Measurements from ENCODE around the gene NAP1L4. TPM values are rescaled to one million over a fixed set of nuclear protein-coding genes. Genes with fewer than 3 reads are reported as not detected.

NAP1L4 gene
- polyA plus RNA-seq, 1 donor from 2014 or later, result 199 TPM

GRCh38 chr11:2898366-2899079 is 93.6 kb downstream of the NAP1L4 start:
- no peak for TF ChIP-seq EZH2 (IDR thresholded peaks at IDR 0.05; ENCODE audit: borderline replicate concordance, insufficient read depth, low read length, poor library complexity, severe bottlenecking)
- no peak for TF ChIP-seq EP300 (conservative IDR thresholded peaks at IDR 0.05; ENCODE audit: poor library complexity, severe bottlenecking)
- Histone ChIP-seq H3K9me3 (ENCODE audit: low read length) (no peaks in the 10 kb centered on the region), H3F3A (ENCODE audit: insufficient read depth, low read length, poor library complexity, severe bottlenecking) (no peaks in the 10 kb centered on the region), H3K9ac (ENCODE audit: low read length) (no peak overlapping the region), H3K4me2 (ENCODE audit: low read length) (no peak overlapping the region), H4K20me1 (ENCODE audit: insufficient read depth) (no peaks in the 10 kb centered on the region), H3K4me3 (ENCODE audit: low read length) (no peak overlapping the region), H3K27me3 (ENCODE audit: insufficient read depth, low read depth, low read length) (peaks cover 16% of the 10 kb centered on the region), H3K79me2 (replicated peaks; ENCODE audit: insufficient read depth, low read length) (no peaks in the 10 kb centered on the region), H3K9me2 (ENCODE audit: insufficient read depth, low read length) (no peaks in the 10 kb centered on the region), H3K27ac (ENCODE audit: low read length) (no peak overlapping the region), H2AFZ (ENCODE audit: low read depth, low read length) (no peak overlapping the region), H3K36me3 (ENCODE audit: insufficient read depth, low read length) (no peaks in the 10 kb centered on the region)

GRCh38 chr11:2897048-2897447 is 95.1 kb downstream of the NAP1L4 start:
- Histone ChIP-seq H4K20me1 (ENCODE audit: insufficient read depth) (no peaks in the 10 kb centered on the region), H3K27ac (ENCODE audit: low read length) (no peak overlapping the region), H3K4me3 (ENCODE audit: low read length) (no peak overlapping the region), H3K4me2 (ENCODE audit: low read length) (no peak overlapping the region), H3K79me2 (replicated peaks; ENCODE audit: insufficient read depth, low read length) (no peaks in the 10 kb centered on the region), H3K9ac (ENCODE audit: low read length) (no peak overlapping the region), H3K27me3 (ENCODE audit: insufficient read depth, low read depth, low read length) (peaks cover 5% of the 10 kb centered on the region), H3K36me3 (ENCODE audit: insufficient read depth, low read length) (no peaks in the 10 kb centered on the region), H3K9me2 (ENCODE audit: insufficient read depth, low read length) (no peaks in the 10 kb centered on the region), H3K9me3 (ENCODE audit: low read length) (no peaks in the 10 kb centered on the region), H2AFZ (ENCODE audit: low read depth, low read length) (no peak overlapping the region), H3F3A (ENCODE audit: insufficient read depth, low read length, poor library complexity, severe bottlenecking) (no peaks in the 10 kb centered on the region)
- no peak for TF ChIP-seq RAD21 (conservative IDR thresholded peaks at IDR 0.05)
- TF ChIP-seq SMC3 (conservative IDR thresholded peaks at IDR 0.05; ENCODE audit: poor library complexity), result no peak
- TF ChIP-seq POLR2AphosphoS5 (IDR thresholded peaks at IDR 0.05), result no peak
- no peak for TF ChIP-seq MXI1 (conservative IDR thresholded peaks at IDR 0.05; ENCODE audit: poor library complexity, severe bottlenecking)
- TF ChIP-seq TAF1 (IDR thresholded peaks at IDR 0.05; ENCODE audit: low read depth), result no peak
- TF ChIP-seq EP300 (conservative IDR thresholded peaks at IDR 0.05; ENCODE audit: poor library complexity, severe bottlenecking), result no peak
- TF ChIP-seq REST (IDR thresholded peaks at IDR 0.05; ENCODE audit: borderline replicate concordance), result no peak
- no peak for TF ChIP-seq EZH2 (IDR thresholded peaks at IDR 0.05; ENCODE audit: borderline replicate concordance, insufficient read depth, low read length, poor library complexity, severe bottlenecking)
- TF ChIP-seq CTCF (IDR thresholded peaks at IDR 0.05; ENCODE audit: poor library complexity, severe bottlenecking), result no peak

All from neural cell (in vitro differentiated cells).